H9 (cell line): ENCODE data around the gene CFAP61. TPM values are rescaled to one million over a fixed set of nuclear protein-coding genes. Genes with fewer than 3 reads are reported as not detected.

Experiments used
- DNase-seq: peaks from one replicate; pipeline ENCODE4 v3.0.0-alpha.2; 2017
- H2AFZ ChIP-seq: one replicate; pipeline ENCODE4 v1.6.1; 2013; ENCODE audit warnings: mild to moderate bottlenecking, low read length, control low read depth, moderate library complexity
- H2AK5ac ChIP-seq: 2 replicates; pipeline ENCODE4 v1.6.1; 2013; ENCODE audit warnings: low read length, control low read depth, mixed read lengths; ENCODE audit not compliant: insufficient read length
- H2BK120ac ChIP-seq: one replicate; pipeline ENCODE4 v1.6.1; 2013; ENCODE audit warnings: low read depth, mild to moderate bottlenecking, low read length, control low read depth, inconsistent platforms; ENCODE audit not compliant: poor library complexity, severe bottlenecking
- H2BK12ac ChIP-seq: 2 replicates; pipeline ENCODE4 v1.6.1; 2013; ENCODE audit warnings: low read length, control low read depth, mixed read lengths, low read depth; ENCODE audit not compliant: insufficient read length
- H2BK15ac ChIP-seq: 2 replicates; pipeline ENCODE4 v1.6.1; 2013; ENCODE audit warnings: low read depth, low read length, control low read depth
- H2BK20ac ChIP-seq: one replicate; pipeline ENCODE4 v1.6.1; 2013; ENCODE audit warnings: low read depth, mild to moderate bottlenecking, low read length, control low read depth, inconsistent platforms; ENCODE audit not compliant: poor library complexity, severe bottlenecking
- H2BK5ac ChIP-seq: 2 replicates; pipeline ENCODE4 v1.6.1; 2013; ENCODE audit warnings: low read length, control low read depth, mixed read lengths; ENCODE audit not compliant: insufficient read length
- H3K14ac ChIP-seq: 2 replicates; pipeline ENCODE4 v1.6.1; 2013; ENCODE audit warnings: low read length, control low read depth; ENCODE audit not compliant: insufficient read depth
- H3K18ac ChIP-seq: 2 replicates; pipeline ENCODE4 v1.6.1; 2013; ENCODE audit warnings: low read depth, mild to moderate bottlenecking, mixed read lengths, low read length, control low read depth; ENCODE audit not compliant: insufficient read length
- H3K23ac ChIP-seq: 2 replicates; pipeline ENCODE4 v1.6.1; 2013; ENCODE audit warnings: low read length, control low read depth, mixed read lengths, low read depth; ENCODE audit not compliant: insufficient read length
- H3K23me2 ChIP-seq: 2 replicates; pipeline ENCODE4 v1.6.1; 2013; ENCODE audit warnings: low read depth, mild to moderate bottlenecking, mixed read lengths, low read length, control low read depth; ENCODE audit not compliant: insufficient read length, poor library complexity, severe bottlenecking
- H3K27ac ChIP-seq: 2 replicates; pipeline ENCODE4 v1.5.1; 2013; ENCODE audit warnings: low read length, control low read depth, mixed read lengths, low read depth; ENCODE audit not compliant: insufficient read length
- H3K27me3 ChIP-seq: 2 replicates; pipeline ENCODE4 v1.6.1; 2013; ENCODE audit warnings: low read length, control low read depth, inconsistent platforms; ENCODE audit not compliant: insufficient read depth
- H3K4ac ChIP-seq: 2 replicates; pipeline ENCODE4 v1.6.1; 2013; ENCODE audit warnings: low read depth, mild to moderate bottlenecking, control low read depth, inconsistent platforms, low read length, moderate library complexity
- H3K4me1 ChIP-seq: 2 replicates; pipeline ENCODE4 v1.6.1; 2013; ENCODE audit warnings: low read length, control low read depth, inconsistent platforms; ENCODE audit not compliant: insufficient read depth
- H3K4me2 ChIP-seq: 2 replicates; pipeline ENCODE4 v1.6.1; 2013; ENCODE audit warnings: low read length, control low read depth, mixed read lengths; ENCODE audit not compliant: insufficient read length, insufficient read depth
- H3K56ac ChIP-seq: 2 replicates; pipeline ENCODE4 v1.6.1; 2013; ENCODE audit warnings: low read depth, mild to moderate bottlenecking, mixed read lengths, low read length, control low read depth; ENCODE audit not compliant: insufficient read length
- H3K79me1 ChIP-seq: 2 replicates; pipeline ENCODE4 v1.6.1; 2013; ENCODE audit warnings: low read depth, mild to moderate bottlenecking, moderate library complexity, low read length, control low read depth, inconsistent platforms; ENCODE audit not compliant: insufficient read depth, poor library complexity, severe bottlenecking
- H3K79me2 ChIP-seq: 2 replicates; pipeline ENCODE4 v1.6.1; 2013; ENCODE audit warnings: low read length, control low read depth, inconsistent platforms; ENCODE audit not compliant: insufficient read depth
- H3K9ac ChIP-seq: 2 replicates; pipeline ENCODE4 v1.6.1; 2013; ENCODE audit warnings: low read length, control low read depth, mixed read lengths; ENCODE audit not compliant: insufficient read length; ENCODE audit errors: extremely low read depth
- H3K9me3 ChIP-seq: one replicate; pipeline ENCODE4 v1.6.1; 2013; ENCODE audit warnings: low read depth, low read length, inconsistent platforms; ENCODE audit not compliant: control insufficient read depth
- H3T11ph ChIP-seq: one replicate; pipeline ENCODE4 v1.6.1; 2013; ENCODE audit warnings: mild to moderate bottlenecking, low read length, control low read depth, inconsistent platforms
- H4K20me1 ChIP-seq: one replicate; pipeline ENCODE4 v1.6.1; 2013; ENCODE audit not compliant: control insufficient read depth, insufficient read length, insufficient read depth
- H4K5ac ChIP-seq: 2 replicates; pipeline ENCODE4 v1.6.1; 2013; ENCODE audit warnings: low read depth, mild to moderate bottlenecking, mixed read lengths, low read length, control low read depth; ENCODE audit not compliant: insufficient read length
- H4K8ac ChIP-seq: replicated peaks from 2 replicates; pipeline ENCODE4 v1.6.1; 2013; ENCODE audit warnings: low read length, control low read depth, mixed read lengths, low read depth; ENCODE audit not compliant: insufficient read length
- H4K91ac ChIP-seq: 2 replicates; pipeline ENCODE4 v1.6.1; 2013; ENCODE audit warnings: low read depth, mild to moderate bottlenecking, moderate library complexity, mixed read lengths, low read length, control low read depth; ENCODE audit not compliant: insufficient read length
- H3K27ac Mint-ChIP-seq, 3 experiments: 2 replicates in 2 of 3; 3 replicates in 1 of 3; pipeline ENCODE4 v1.8.0; 2020 to 2021; ENCODE audit warnings: mixed read lengths in 3 of 3, mild to moderate bottlenecking in 1 of 3, moderate library complexity in 1 of 3
- H3K27me3 Mint-ChIP-seq: 2 replicates; pipeline ENCODE4 v1.8.0; 2021; ENCODE audit warnings: low read depth, mild to moderate bottlenecking, moderate library complexity, mixed read lengths
- H3K36me3 Mint-ChIP-seq, 3 experiments: 2 replicates in 2 of 3; 3 replicates in 1 of 3; pipeline ENCODE4 v1.8.0; 2020 to 2021; ENCODE audit warnings: low read depth in 3 of 3, mixed read lengths in 3 of 3; ENCODE audit not compliant: insufficient read depth in 1 of 3
- H3K4me1 Mint-ChIP-seq, 2 experiments: 2 replicates each; pipeline ENCODE4 v1.8.0; 2020; ENCODE audit warnings: mixed read lengths in 2 of 2
- H3K4me3 Mint-ChIP-seq, 2 experiments: 2 replicates in 1 of 2; 3 replicates in 1 of 2; pipeline ENCODE4 v1.8.0; 2020 to 2021; ENCODE audit warnings: mild to moderate bottlenecking in 2 of 2, mixed read lengths in 2 of 2, moderate library complexity in 1 of 2
- H3K9me3 Mint-ChIP-seq, 2 experiments: 2 replicates in 1 of 2; 3 replicates in 1 of 2; pipeline ENCODE4 v1.8.0; 2020; ENCODE audit warnings: mild to moderate bottlenecking in 2 of 2, mixed read lengths in 2 of 2, moderate library complexity in 1 of 2
- CTCF ChIP-seq: fragments of 200-600 bp; sonication (generic); conservative IDR thresholded peaks from 3 replicates; pipeline ENCODE4 v1.8.0; 2021; ENCODE audit warnings: antibody characterized with exemption, mild to moderate bottlenecking
- WGBS: extraction: QIAGEN DNeasy Blood & Tissue Kit; methylation state at CpG from one replicate; pipeline ENCODE4 v1.1.7; 2013; ENCODE audit warnings: missing lambda C conversion rate, low lambda C conversion rate, mixed read lengths; ENCODE audit not compliant: insufficient read length; ENCODE audit errors: extremely low coverage; 5-methylcytosine and 5-hydroxymethylcytosine counted together
- total RNA-seq: library from RNA; stranded (reverse); gene quantifications from 2 replicates; pipeline ENCODE4 v1.2.1, GENCODE V29; 2021

Gene CFAP61
- total RNA-seq, 1 experiment from 2014 or later: 0.44 TPM

- H3K27me3 Mint-ChIP-seq: no peaks in the 10 kb centered on the region
- Histone ChIP-seq H4K91ac (no peak overlapping the region), H3K27ac (no peak overlapping the region), H3K79me2 (no peaks in the 10 kb centered on the region), H4K20me1 (no peaks in the 10 kb centered on the region), H3K18ac (no peak overlapping the region), H4K8ac (no peak overlapping the region), H3K14ac (no peak overlapping the region), H3K9ac (no peak overlapping the region), H2AK5ac (no peak overlapping the region), H3K4me1 (no peaks in the 10 kb centered on the region), H2BK15ac (no peak overlapping the region), H3K27me3 (no peaks in the 10 kb centered on the region), H3K23me2 (no peaks in the 10 kb centered on the region), H4K5ac (no peak overlapping the region), H3K4ac (no peak overlapping the region), H2BK20ac (no peak overlapping the region), H3K79me1 (no peaks in the 10 kb centered on the region), H3K56ac (no peak overlapping the region), H3K4me2 (no peak overlapping the region), H3K9me3 (no peaks in the 10 kb centered on the region), H2BK5ac (no peak overlapping the region), H3K23ac (no peak overlapping the region), H3T11ph (no peak overlapping the region), H2BK120ac (no peak overlapping the region), H2BK12ac (no peak overlapping the region), H2AFZ (no peak overlapping the region)
- H3K4me3 Mint-ChIP-seq: no peak overlapping the region
- H3K27ac Mint-ChIP-seq: no peak overlapping the region
- no CpG with 5 or more reads among the region's 4 CpGs for WGBS
- H3K36me3 Mint-ChIP-seq: no peaks in the 10 kb centered on the region
- no peaks in the 10 kb centered on the region for H3K9me3 Mint-ChIP-seq
- peaks cover 10 to 24% of the 10 kb centered on the region in 2 experiments for H3K4me1 Mint-ChIP-seq
- no peak for TF ChIP-seq CTCF
- no peak for DNase-seq
These were observed 41.5 kb upstream of the CFAP61 start for GRCh38 chr20:20010639-20011500.
